Stimulated activated CD8-positive, alpha-beta memory T cell treated with anti-CD3 and anti-CD28 coated beads, Interleukin-2, amount 100 ng/mL, for 1 hour (primary cell): ENCODE data around the gene CYP11A1.
"Not testable (repeated sequence)": the region's sequence is repeated elsewhere in the genome, so short reads cannot be mapped to it uniquely, and the experiment has no call there.

Experiments
- DNase-seq, 2 donors: peaks; one replicate each; pipeline ENCODE4 v3.0.0-alpha.2; 2020; ENCODE audit warnings: low read depth in 2 of 2

CYP11A1 gene

GRCh38 chr15:74374648-74375302 lies 7.3 kb upstream of the CYP11A1 start:
- DNase-seq, result no peak

GRCh38 chr15:74373731-74374647 lies 6.5 kb upstream of the CYP11A1 start:
- DNase-seq, result peak; percentile 83 to 93

GRCh38 chr15:74373056-74373650 lies 5.7 kb upstream of the CYP11A1 start:
- no peak for DNase-seq

GRCh38 chr15:74370471-74370870 lies 3.0 kb upstream of the CYP11A1 start:
- DNase-seq, result no peak

GRCh38 chr15:74369756-74370155 lies 2.3 kb upstream of the CYP11A1 start:
- no peak for DNase-seq

GRCh38 chr15:74369084-74369745 lies 1.8 kb upstream of the CYP11A1 start:
- no peak for DNase-seq

GRCh38 chr15:74368121-74368520 lies 675 bp upstream of the CYP11A1 start:
- no peak for DNase-seq

GRCh38 chr15:74365598-74366445 lies 1.6 kb downstream of the CYP11A1 start:
- DNase-seq, result no peak

GRCh38 chr15:74364936-74365597 lies 2.4 kb downstream of the CYP11A1 start:
- DNase-seq, result no peak

- no peak for DNase-seq
Observed at GRCh38 chr15:74362482-74362881, 5.0 kb downstream of the CYP11A1 start.

- DNase-seq, result not testable (repeated sequence)
Observed at GRCh38 chr15:74360855-74361254, 6.6 kb downstream of the CYP11A1 start.

GRCh38 chr15:74359376-74359775 lies 8.1 kb downstream of the CYP11A1 start:
- DNase-seq, result not testable (repeated sequence)

- DNase-seq, result not testable (repeated sequence)
Observed at GRCh38 chr15:74357514-74357913, 9.9 kb downstream of the CYP11A1 start.

GRCh38 chr15:74356050-74356449 lies 11.4 kb downstream of the CYP11A1 start:
- DNase-seq, result not testable (repeated sequence)

- DNase-seq, result not testable (repeated sequence)
Observed at GRCh38 chr15:74353992-74354391, 13.5 kb downstream of the CYP11A1 start.

- no peak for DNase-seq
Observed at GRCh38 chr15:74352393-74352910, 15.0 kb downstream of the CYP11A1 start.

- DNase-seq, result no peak
Observed at GRCh38 chr15:74351670-74352069, 15.8 kb downstream of the CYP11A1 start.

GRCh38 chr15:74350295-74351275 lies 16.9 kb downstream of the CYP11A1 start:
- no peak for DNase-seq

- DNase-seq, result no peak
Observed at GRCh38 chr15:74349241-74349778, 18.1 kb downstream of the CYP11A1 start.
